HG03280 (cell line): ENCODE results near the gene COL2A1.
A peak's percentile ranks its signal among the peaks of the same experiment; 100 is the strongest.

Source experiments
- ATAC-seq: cut with Tn5 transposase; IDR thresholded peaks from one replicate; pipeline ENCODE4 v1.9.1; 2021; ENCODE audit warnings: mild to moderate bottlenecking, moderate library complexity; ENCODE audit not compliant: unreplicated experiment

The COL2A1 gene

GRCh38 chr12:47991106-47992061 lies 12.9 kb downstream of the COL2A1 start:
- ATAC-seq: no peak

- ATAC-seq: peak; percentile 75
These were observed 13.7 kb downstream of the COL2A1 start for GRCh38 chr12:47990351-47991105.

- ATAC-seq: no peak
These were observed 14.6 kb downstream of the COL2A1 start for GRCh38 chr12:47989666-47990065.

DNA sequence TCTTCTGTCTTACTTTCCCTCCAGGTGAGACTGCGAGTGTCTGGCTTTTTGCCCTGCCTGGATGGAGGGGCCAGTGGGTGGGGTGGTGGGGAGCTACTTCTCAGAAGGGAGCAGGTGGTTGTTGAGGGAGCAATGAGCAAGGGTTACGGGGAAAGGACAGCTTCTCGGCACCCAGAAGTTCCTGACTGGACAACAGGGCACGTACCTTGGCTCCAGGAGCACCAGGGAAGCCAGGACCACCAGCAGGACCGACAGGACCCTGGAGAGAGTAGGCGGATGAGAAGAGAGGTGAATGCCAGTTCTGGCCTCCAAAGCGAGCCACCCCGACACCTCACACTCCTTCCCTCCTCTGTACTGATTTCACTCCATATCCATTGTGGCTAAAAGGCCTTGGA lies 15.3 kb downstream of the COL2A1 start:
- ATAC-seq: no peak

DNA sequence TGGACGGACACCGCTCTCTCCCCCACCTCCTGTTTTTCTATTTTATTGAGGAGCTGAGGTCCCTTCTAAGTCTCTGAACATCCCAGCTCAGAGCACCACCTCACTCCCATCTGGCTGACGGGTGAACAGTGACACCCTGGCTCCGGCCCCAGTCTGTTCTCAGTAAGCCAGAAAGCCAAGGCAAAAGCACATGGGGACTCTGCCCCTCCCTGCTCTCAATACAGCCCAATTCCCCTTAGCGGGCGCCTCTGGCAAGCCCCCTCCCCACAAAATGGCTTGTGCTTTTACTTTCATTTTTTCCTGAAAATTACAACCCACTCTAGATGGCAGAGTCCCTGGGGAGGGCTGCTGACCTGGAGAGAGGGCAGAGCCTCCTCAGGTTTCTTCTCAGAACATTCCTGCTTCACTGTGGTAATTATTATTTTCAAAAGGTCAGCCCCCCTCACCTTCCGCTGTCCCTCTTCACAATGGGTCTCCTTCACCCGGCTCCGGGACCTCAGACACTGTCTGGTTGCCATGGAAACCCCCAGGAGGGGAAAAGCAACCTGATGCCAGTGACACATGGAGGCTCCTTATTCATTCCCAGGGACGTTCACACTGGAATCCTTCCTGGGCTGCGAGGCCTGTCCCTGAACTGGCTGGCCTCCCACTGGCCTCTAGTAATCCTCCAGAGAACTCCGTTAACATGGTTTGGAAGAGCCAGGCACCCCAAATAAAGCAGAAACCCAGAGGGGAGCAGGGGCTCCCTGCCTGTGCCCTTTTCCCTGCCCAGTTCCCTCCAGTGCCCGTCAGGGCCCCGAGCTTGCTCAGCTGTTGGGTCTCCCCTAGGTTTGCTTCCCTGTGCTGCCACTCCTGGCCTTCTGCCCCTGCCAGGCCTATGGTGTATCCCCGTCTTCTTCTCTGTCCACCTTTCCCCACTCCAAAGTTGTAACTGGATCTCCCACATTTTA lies 15.9 kb downstream of the COL2A1 start:
- no peak for ATAC-seq

- no peak for ATAC-seq
These were observed 16.7 kb downstream of the COL2A1 start for GRCh38 chr12:47987411-47988072.

DNA sequence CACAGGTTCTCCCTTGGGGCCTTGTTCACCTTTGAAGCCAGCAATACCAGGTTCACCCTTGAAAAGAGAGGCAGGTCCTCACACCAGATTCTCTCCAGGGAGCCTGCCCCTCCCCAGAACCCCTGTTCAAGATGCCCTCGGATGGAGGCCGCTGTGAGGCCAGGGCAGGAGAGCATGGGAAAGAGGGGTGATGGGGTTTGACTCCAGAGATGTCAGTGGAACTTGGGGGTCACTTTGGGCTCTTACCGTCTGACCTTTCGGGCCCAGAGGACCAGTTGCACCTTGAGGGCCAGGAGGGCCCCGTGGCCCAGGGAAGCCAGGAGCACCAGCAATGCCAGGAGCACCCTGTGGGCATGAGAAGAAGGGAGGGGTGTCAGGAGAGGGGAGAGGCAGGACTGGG lies 17.4 kb downstream of the COL2A1 start:
- no peak for ATAC-seq

DNA sequence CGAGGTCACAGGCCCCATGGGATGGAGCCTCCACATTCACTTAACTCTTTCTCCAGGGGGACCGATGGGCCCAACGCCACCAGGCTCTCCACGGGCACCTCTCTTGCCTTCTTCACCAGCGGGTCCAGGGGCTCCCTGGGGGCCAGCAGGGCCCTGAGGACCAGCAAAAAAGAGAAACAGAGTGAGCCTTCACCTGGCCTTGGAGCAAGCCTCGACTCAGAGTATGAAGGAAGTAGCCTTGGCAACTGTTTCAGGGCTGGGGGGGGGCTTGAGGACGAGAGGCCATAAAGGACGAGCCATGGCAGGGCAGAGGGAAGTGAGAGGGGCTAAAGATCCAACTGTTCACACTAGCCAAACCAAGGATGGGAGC lies 18.0 kb downstream of the COL2A1 start:
- no peak for ATAC-seq

DNA sequence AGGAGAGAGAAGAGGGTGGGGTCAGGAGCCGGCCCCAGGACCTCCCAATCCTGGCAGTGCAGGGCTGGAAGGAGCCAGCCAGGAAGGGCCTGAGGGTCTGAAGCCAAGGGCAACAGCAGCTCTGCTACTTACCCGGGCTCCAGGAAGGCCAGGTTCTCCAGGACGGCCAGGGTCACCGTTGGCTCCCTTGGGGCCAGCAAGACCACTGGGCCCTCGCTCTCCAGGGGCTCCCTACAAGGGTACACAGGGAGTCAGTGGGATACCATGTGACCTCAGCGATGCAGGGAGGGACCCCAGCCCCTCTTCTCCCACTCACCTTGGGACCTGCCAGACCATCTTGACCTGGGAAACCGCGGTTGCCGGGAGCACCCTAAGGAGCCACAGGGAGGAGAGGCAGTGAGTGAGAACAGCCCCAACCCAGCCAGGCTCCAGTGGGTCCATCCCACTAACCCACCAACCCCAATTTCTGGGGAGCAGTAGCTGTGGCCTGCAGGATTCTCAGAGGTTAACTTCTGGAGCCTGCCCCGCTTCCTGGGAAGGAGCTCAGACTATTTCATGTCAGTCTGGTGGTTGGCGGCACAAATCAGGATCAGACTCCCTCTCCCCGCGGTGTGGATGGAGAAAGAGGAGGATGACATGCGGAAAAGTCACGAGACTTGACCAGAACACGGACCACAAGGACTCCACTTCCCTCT lies 18.5 kb downstream of the COL2A1 start:
- no peak for ATAC-seq

GRCh38 chr12:47984331-47984801 lies 19.9 kb downstream of the COL2A1 start:
- no peak for ATAC-seq

DNA sequence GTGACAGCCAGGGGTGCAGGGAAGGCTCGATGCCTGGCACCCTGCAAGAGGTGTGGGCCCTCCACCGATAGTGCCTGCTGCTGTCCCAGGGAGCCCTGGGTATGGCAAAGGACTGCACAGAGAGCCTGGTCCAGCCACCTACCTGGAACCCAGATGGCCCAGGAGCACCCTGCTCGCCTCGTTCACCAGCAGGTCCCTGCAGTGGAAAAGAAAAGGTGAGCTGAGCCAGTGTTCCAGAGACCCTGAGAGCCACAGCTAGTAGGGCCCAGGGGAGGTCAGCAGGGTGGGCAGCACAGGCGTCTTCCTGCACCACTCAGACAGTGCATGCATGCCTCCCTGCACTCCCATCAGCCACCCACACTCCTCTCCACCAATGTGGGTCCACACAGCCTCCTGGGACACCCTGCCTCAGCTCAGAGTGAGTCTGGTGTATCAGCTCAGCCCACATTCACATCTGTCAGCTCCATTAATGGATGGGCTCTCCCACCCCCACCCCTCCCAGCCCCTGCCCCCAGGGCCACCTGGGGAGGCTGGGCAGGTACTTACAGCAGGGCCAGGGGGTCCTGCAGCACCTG lies 20.6 kb downstream of the COL2A1 start:
- ATAC-seq: no peak

DNA sequence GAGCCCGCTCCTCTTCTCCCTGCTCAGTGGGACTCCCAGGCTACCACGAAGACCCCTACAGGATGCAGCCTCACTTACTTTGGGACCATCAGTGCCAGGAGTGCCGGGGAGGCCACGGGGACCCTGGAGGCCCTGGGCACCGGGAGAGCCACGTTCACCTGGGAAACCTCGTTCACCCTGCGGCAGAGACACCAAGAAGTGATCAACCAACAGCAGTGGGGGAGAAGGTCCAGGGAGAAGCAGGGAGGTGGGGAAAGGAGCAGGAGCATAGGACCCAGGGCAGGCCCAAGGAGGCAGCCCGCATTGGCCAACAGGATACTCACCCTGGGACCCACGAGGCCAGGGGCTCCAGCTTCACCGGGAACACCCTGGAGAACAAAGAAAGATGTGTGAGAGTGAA lies 21.5 kb downstream of the COL2A1 start:
- ATAC-seq: no peak

DNA sequence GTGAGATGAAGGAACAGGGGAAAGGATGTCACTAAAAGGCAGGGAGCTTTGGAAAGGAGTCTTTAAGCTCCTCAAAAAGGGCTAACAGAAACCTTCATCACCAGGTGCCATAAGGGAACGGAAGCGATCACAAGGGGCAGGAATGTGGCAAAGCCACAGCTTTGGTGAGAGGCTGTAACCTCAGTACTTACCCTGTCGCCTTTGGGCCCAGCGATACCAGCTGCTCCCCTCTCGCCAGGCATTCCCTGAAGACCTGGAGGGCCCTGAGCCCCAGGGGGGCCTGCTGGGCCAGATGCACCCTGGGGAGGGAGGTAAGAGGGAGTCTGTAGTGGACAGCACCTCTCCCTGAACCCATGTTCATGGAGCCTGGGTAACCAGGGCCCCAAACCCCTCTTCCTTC lies 22.0 kb downstream of the COL2A1 start:
- ATAC-seq: no peak

DNA sequence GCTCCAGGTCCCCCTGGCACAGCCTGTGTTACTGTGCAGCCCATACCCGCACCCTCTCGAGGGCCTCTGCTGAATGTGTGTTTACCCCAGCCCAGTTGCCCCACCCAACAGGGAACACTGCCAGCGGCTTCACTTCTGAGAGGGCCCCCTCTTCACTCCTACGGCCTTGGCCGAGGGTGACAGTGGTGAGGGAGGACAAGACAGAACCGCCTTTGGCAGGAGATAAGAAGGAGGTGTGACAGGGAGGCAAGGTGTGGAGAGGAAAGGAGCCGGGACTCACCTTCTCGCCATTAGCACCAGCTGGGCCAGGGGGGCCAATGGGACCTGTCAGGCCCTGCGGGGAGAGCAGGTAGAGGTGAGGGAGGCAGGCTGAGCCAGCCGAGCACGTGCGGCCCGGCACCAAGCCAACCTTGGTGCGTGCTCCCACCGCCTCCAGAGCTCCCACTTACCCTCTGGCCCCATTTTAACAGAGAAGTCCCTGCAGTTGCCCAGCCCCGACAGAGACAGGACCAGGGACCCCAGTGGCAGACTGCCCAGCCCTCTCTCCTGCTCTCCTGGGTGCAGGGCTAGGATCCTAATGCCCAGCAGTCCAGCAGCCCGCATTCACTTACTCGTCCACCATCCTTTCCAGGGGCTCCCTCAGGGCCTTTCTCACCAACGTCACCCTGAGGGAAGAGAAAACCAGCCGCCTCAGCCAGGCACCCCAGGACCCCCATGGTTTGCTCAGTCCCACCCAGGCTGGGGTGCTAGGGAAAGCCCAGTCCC lies 22.6 kb downstream of the COL2A1 start:
- no peak for ATAC-seq

DNA sequence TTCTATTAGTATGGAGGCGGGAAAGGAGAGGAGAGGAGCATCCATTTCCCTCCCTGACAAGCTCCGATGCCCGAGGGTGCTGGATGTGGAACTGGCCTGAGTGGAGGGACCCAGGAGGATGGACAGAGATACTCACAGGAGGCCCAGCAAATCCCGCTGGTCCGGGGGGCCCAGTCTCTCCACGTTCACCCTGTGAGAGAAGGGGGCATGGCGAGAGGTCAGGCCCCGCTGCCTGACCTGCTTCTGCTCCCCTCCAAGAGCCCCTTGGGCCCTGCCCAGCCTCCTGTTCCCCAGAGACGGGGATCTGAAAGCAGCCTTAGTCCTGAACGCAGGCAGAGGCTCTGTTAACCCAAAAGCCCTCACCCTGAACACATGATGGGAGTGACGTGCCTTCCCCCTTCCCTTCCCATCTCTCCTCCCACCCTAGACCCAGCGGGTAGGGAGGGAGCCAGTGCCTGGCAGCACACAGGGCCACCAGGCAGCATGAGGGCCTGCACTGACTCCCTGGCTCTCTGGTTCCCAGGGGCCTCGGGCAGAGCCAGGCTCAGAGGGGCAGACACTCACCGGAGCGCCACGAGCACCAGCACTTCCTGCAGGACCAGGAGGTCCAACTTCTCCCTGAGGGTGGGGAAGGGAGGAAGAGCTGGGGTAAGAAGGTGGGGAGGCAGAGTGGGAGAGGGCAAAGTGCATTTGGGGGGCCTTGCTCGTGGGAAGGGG lies 23.3 kb downstream of the COL2A1 start:
- no peak for ATAC-seq

DNA sequence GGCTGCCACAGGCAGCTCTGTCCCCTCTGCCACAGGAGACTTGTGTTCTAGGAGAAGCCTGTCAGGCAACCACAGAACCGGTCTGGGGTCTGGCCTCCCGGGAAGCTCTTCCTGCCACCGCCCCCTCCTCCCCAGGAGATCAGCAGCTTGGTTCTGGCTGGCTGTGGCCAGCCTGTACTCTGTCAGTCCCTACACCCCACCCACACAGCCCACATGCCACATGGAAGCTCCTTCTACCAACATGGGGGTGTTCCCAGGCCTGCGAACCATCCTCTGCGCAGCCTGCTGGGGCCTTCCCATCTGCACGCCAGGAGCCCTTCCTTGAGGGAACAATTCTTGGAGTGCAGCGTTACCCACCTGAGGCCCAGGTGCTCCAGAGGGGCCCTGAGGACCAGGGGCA lies 24.1 kb downstream of the COL2A1 start:
- no peak for ATAC-seq

- no peak for ATAC-seq
These were observed 24.6 kb downstream of the COL2A1 start for GRCh38 chr12:47979686-47980085.

DNA sequence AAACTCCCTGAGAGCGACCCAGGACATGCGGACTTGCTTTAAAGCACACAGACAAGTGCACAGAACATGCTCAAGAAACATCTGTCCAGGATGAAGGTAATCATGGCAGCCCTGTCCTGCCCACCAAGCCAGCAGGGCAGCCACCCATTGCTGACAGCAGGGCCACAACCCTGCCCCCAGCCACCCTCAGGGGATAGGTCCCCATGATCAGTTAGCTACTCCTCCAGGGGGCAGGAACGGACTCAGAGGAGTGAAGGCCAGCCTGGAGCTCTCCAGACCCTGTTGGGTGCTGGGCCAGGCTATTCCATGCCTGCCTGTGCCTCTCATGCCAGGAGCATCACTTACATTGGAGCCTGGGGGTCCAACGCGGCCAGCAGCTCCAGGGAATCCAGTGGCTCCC lies 25.1 kb downstream of the COL2A1 start:
- no peak for ATAC-seq
